Panc1 (cell line): ENCODE results near the gene NME3. TPM values are rescaled to one million over a fixed set of nuclear protein-coding genes. Genes with fewer than 3 reads are reported as not detected.

Source experiments
- ATAC-seq: fragments of 200-7000 bp; cut with Tn5 transposase; 2 replicates; pipeline ENCODE4 v1.9.1; 2020; ENCODE audit warnings: mild to moderate bottlenecking, moderate library complexity
- BruUV-seq: library from RNA; stranded (reverse); fragments of 400-500 nt; replicated peaks from 2 replicates; lab custom pipeline; 2021; lab: Mats Ljungman, UMichigan
- CTCF ChIA-PET: fragments of 300-600 bp; sonication (Branson Sonifier 250); formaldehyde crosslinking; loops from one replicate; lab custom pipeline; 2022; ENCODE audit warnings: antibody characterized with exemption; lab: Charles Lee
- POLR2A ChIA-PET: fragments of 300-600 bp; sonication (Branson Sonifier 250); formaldehyde crosslinking; loops from one replicate; lab custom pipeline; 2022; ENCODE audit warnings: antibody characterized with exemption; lab: Charles Lee
- DNase-seq: peaks from one replicate; pipeline ENCODE4 v3.0.0-alpha.2; 2010; ENCODE audit warnings: low read depth, low spot score
- H3K27ac ChIP-seq: 2 replicates; pipeline ENCODE4 v1.5.1; 2011; ENCODE audit warnings: mild to moderate bottlenecking, low read length, inconsistent platforms
- H3K27me3 ChIP-seq: fragments of 200-500 bp; sonication (Bioruptor generic); 2 replicates; pipeline ENCODE4 v1.6.0; 2014; ENCODE audit warnings: low read length, inconsistent platforms; ENCODE audit not compliant: control insufficient read depth, insufficient read depth
- H3K36me3 ChIP-seq: fragments of 200-500 bp; sonication (Bioruptor generic); 2 replicates; pipeline ENCODE4 v1.5.1; 2014; ENCODE audit warnings: inconsistent platforms, mild to moderate bottlenecking, low read length, moderate library complexity; ENCODE audit not compliant: control insufficient read depth, insufficient read depth
- H3K4me1 ChIP-seq: 2 replicates; pipeline ENCODE4 v1.5.1; 2011; ENCODE audit warnings: inconsistent platforms, mild to moderate bottlenecking, low read length, moderate library complexity; ENCODE audit not compliant: control insufficient read depth, insufficient read depth
- H3K4me3 ChIP-seq, 2 experiments: 2 replicates each; pipeline ENCODE4 v1.5.1; 2011 to 2012; ENCODE audit warnings: low read depth in 2 of 2, low read length in 2 of 2, mild to moderate bottlenecking in 2 of 2, inconsistent platforms in 1 of 2, moderate library complexity in 1 of 2
- H3K9me3 ChIP-seq: fragments of 200-500 bp; sonication (Bioruptor generic); 2 replicates; pipeline ENCODE4 v1.5.1; 2014; ENCODE audit warnings: low read depth, mild to moderate bottlenecking, inconsistent platforms, low read length, moderate library complexity; ENCODE audit not compliant: control insufficient read depth, insufficient read depth
- POLR2AphosphoS5 ChIP-seq: IDR thresholded peaks from 2 replicates; pipeline ENCODE4 v1.6.1; 2012; ENCODE audit warnings: mild to moderate bottlenecking, low read depth, low read length, moderate library complexity
- SIN3A ChIP-seq: IDR thresholded peaks from 2 replicates; pipeline ENCODE4 v1.6.1; 2012; ENCODE audit warnings: low read depth, mild to moderate bottlenecking, low read length, moderate library complexity, borderline replicate concordance; ENCODE audit not compliant: insufficient read depth
- TCF7L2 ChIP-seq: IDR thresholded peaks from 2 replicates; pipeline ENCODE4 v1.6.1; 2011; ENCODE audit warnings: mild to moderate bottlenecking, low read depth, low read length, inconsistent platforms
- in situ Hi-C: cut with HindIII; loops from 2 replicates; pipeline ENCODE4 v1.10.0; 2016; ENCODE audit warnings: low sequenced_read_pairs, low pct_unique_long_range_greater_than_20kb
- intact Hi-C: fragments of 100-400 bp; cut with micrococcal nuclease; formaldehyde crosslinking; loops from one replicate; pipeline ENCODE4 v1.10.0; 2022; ENCODE audit not compliant: unreplicated experiment
- total RNA-seq: library from RNA; stranded (reverse); gene quantifications from one replicate; pipeline ENCODE4 v1.2.1, GENCODE V29; 2021; ENCODE audit not compliant: unreplicated experiment
- TF ChIP-seq, protein P1 (sequence below): fragments of 450-650 bp; IDR thresholded peaks from 2 replicates; pipeline ENCODE4 v1.5.1; 2017; ENCODE audit warnings: mild to moderate bottlenecking
- TF ChIP-seq, protein P2 (sequence below), 2 experiments: IDR thresholded peaks; 2 replicates each; pipeline ENCODE4 v1.6.1; 2011 to 2012; ENCODE audit warnings: low read depth in 2 of 2, control low read depth in 1 of 2, low read length in 1 of 2, mild to moderate bottlenecking in 1 of 2, moderate library complexity in 1 of 2; ENCODE audit not compliant: insufficient read depth in 1 of 2

NME3 gene
- total RNA-seq, 1 experiment from 2014 or later: 117 TPM

DNA sequence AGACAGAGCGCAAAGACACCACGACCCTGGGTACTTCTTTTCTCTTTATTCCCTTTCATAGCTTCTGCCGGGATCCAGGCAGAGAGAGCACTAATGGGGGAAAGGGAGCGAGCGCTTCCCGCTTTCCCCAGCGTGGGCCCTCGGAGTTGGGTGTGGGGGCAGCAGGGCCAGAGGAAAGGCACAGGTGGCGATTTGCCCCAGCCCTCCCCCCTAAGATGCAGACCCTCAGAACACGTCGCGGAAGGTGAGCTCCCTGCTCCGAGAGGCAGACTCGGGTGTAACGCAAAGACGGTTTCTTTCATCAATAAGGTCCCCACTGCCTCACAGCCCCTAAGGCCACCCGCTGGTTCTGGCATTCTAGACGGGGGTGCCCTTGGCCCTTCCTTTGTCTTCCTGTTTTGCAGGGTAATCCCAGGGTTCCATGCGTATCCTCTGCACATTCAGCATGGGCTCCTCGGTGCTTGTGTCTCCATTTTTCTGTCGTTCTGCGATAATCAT lies 570 bp upstream of the NME3 start:
- ATAC-seq (no peak), DNase-seq (no peak)
- Histone ChIP-seq H3K27me3 (no peaks in the 10 kb centered on the region), H3K4me1 (peaks cover 36% of the 10 kb centered on the region), H3K27ac (peak overlapping the region; percentile 95), H3K9me3 (no peaks in the 10 kb centered on the region), H3K4me3 (peak overlapping the region; percentile 60 to 71), H3K36me3 (no peaks in the 10 kb centered on the region; the same call in 1 of the 2 replicates)
- TF ChIP-seq SIN3A (no peak), POLR2AphosphoS5 (peak; percentile 61; the same call in 1 of the 2 replicates)
- TF ChIP-seq, protein P1, sequence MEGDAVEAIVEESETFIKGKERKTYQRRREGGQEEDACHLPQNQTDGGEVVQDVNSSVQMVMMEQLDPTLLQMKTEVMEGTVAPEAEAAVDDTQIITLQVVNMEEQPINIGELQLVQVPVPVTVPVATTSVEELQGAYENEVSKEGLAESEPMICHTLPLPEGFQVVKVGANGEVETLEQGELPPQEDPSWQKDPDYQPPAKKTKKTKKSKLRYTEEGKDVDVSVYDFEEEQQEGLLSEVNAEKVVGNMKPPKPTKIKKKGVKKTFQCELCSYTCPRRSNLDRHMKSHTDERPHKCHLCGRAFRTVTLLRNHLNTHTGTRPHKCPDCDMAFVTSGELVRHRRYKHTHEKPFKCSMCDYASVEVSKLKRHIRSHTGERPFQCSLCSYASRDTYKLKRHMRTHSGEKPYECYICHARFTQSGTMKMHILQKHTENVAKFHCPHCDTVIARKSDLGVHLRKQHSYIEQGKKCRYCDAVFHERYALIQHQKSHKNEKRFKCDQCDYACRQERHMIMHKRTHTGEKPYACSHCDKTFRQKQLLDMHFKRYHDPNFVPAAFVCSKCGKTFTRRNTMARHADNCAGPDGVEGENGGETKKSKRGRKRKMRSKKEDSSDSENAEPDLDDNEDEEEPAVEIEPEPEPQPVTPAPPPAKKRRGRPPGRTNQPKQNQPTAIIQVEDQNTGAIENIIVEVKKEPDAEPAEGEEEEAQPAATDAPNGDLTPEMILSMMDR: no peak
- POLR2A ChIA-PET: no interaction called here
- TSS peak; percentile 98 for BruUV-seq
- in situ Hi-C loops (no loop called here), intact Hi-C loops (loop anchor here (10.0 kb wide), 1 partner anchor 1087 kb away; the partner anchor contains the start of genes JMJD8 and STUB1)
- CTCF ChIA-PET: no interaction called here

DNA sequence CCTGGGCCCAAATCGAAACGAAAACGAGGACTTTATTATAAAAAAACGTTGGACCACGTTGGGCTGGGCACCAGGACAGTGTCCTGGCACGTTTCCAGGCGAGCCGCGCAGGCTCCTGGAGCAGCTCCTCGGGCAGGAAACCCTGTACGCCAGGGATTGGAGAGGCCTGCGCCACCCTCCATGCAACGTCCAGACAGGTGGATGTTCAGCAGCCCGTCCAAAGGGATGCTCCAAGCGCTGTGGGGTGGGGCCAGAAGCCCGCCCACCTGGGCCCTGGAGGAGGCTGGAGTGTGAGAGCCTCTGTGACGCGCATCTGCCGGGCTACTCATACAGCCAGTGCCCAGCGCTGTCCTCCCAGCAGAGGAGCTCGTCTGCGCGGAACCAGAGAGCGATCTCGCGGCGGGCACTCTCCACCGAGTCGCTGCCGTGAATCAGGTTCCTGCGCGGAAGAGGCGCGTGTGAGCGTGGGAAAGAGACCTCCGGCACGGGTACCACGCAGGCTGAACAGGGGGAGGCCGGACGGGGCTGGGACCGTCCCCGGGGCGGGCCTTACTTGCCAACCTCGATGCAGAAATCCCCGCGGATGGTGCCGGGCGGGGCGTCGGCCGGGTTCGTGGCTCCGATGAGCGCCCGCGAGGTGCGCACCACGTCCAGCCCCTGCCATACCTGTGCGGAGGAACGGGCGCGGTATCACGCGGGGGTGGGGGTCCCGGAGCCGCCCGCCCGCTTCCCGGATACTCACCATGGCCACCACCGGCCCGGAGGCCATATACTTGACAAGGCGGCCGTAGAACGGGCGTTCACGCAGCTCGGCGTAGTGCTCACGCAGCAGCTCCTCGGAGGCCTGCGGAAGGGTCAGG lies 785 bp downstream of the NME3 start:
- Histone ChIP-seq H3K27ac (peak overlapping the region; percentile 87), H3K36me3 (no peaks in the 10 kb centered on the region; the same call in 1 of the 2 replicates), H3K4me3 (peak overlapping the region; percentile 60 to 71), H3K4me1 (peaks cover 27% of the 10 kb centered on the region), H3K27me3 (no peaks in the 10 kb centered on the region), H3K9me3 (no peaks in the 10 kb centered on the region)
- in situ Hi-C loops (no loop called here), intact Hi-C loops (loop anchor here (10.0 kb wide), 1 partner anchor 1086 kb away; the partner anchor contains the start of genes JMJD8 and STUB1)
- ATAC-seq (peak; percentile 50), DNase-seq (no peak)
- BruUV-seq: TSS peak; percentile 78
- CTCF ChIA-PET: no interaction called here
- TF ChIP-seq TCF7L2 (no peak), SIN3A (peak; percentile 55), POLR2AphosphoS5 (peak; percentile 74)
- TF ChIP-seq, protein P1: no peak
- TF ChIP-seq, protein P2, sequence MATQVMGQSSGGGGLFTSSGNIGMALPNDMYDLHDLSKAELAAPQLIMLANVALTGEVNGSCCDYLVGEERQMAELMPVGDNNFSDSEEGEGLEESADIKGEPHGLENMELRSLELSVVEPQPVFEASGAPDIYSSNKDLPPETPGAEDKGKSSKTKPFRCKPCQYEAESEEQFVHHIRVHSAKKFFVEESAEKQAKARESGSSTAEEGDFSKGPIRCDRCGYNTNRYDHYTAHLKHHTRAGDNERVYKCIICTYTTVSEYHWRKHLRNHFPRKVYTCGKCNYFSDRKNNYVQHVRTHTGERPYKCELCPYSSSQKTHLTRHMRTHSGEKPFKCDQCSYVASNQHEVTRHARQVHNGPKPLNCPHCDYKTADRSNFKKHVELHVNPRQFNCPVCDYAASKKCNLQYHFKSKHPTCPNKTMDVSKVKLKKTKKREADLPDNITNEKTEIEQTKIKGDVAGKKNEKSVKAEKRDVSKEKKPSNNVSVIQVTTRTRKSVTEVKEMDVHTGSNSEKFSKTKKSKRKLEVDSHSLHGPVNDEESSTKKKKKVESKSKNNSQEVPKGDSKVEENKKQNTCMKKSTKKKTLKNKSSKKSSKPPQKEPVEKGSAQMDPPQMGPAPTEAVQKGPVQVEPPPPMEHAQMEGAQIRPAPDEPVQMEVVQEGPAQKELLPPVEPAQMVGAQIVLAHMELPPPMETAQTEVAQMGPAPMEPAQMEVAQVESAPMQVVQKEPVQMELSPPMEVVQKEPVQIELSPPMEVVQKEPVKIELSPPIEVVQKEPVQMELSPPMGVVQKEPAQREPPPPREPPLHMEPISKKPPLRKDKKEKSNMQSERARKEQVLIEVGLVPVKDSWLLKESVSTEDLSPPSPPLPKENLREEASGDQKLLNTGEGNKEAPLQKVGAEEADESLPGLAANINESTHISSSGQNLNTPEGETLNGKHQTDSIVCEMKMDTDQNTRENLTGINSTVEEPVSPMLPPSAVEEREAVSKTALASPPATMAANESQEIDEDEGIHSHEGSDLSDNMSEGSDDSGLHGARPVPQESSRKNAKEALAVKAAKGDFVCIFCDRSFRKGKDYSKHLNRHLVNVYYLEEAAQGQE (IDR thresholded peaks at IDR 0.05; ENCODE audit: insufficient read depth in 1 of 2, low read depth in 2 of 2, low read length in 1 of 2): no peak
- POLR2A ChIA-PET: no interaction called here
